Measurements from ENCODE around the gene KLC3. TPM values are rescaled to one million over a fixed set of nuclear protein-coding genes. Genes with fewer than 3 reads are reported as not detected.

The KLC3 gene
- total and polyA plus RNA-seq, 11 donors = 0.12 to 0.69 (median 0.32) TPM; not detected in 6

GRCh38 chr19:45356760-45357444 is 16.4 kb downstream of the KLC3 start:
- ATAC-seq = no peak
- no peak for TF ChIP-seq CTCF (IDR thresholded peaks at IDR 0.05)
- TF ChIP-seq POLR2A (IDR thresholded peaks at IDR 0.05) = no peak
- intact Hi-C loops (cut with DNase I) = no loop called here

DNA sequence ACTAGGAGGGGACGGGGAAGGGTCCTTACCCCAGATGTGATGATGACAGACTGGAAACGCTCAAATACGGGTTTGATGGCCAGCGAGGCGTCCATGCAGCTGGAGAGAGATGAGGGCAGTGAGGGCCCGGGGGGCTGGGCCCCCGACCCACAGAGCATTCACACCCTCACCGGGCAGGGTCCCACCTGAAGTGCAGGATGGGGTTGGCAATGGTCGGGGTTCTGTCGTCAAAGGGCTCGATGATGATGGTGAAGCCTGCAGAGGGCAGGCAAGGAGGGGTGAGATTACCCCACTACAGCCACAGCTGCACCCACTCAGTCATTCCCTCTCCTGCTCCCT is 16.9 kb downstream of the KLC3 start:
- Histone ChIP-seq H3K27me3 (no peaks in the 10 kb centered on the region), H3K9me3 (no peaks in the 10 kb centered on the region), H3K4me1 (no peaks in the 10 kb centered on the region), H3K4me3 (no peak overlapping the region), H3K36me3 (peaks cover 0 to 64% (median 25%) of the 10 kb centered on the region in 9 donors), H3K27ac (no peak overlapping the region)
- TF ChIP-seq POLR2A (IDR thresholded peaks at IDR 0.05) (no peak), CTCF (IDR thresholded peaks at IDR 0.05) (no peak)
- no peak for ATAC-seq
- no peak for DNase-seq
- WGBS, 4 donors = 88 to 96% (median 94%) methylated on average over 11 of the region's 11 CpGs
- intact Hi-C loops (cut with DNase I) = no loop called here

More at GRCh38 chr19:45356760-45357444, 16.4 kb downstream of the KLC3 start:
- Histone ChIP-seq H3K36me3 (peaks cover 0 to 66% (median 30%) of the 10 kb centered on the region in 9 donors), H3K9me3 (no peaks in the 10 kb centered on the region), H3K27ac (no peak overlapping the region), H3K27me3 (no peaks in the 10 kb centered on the region), H3K4me1 (no peaks in the 10 kb centered on the region), H3K4me3 (no peak overlapping the region)
- DNase-seq = no peak
- 91 to 94% (median 92%) methylated on average over 13 to 20 of the region's 20 CpGs for WGBS, 4 donors

DNA sequence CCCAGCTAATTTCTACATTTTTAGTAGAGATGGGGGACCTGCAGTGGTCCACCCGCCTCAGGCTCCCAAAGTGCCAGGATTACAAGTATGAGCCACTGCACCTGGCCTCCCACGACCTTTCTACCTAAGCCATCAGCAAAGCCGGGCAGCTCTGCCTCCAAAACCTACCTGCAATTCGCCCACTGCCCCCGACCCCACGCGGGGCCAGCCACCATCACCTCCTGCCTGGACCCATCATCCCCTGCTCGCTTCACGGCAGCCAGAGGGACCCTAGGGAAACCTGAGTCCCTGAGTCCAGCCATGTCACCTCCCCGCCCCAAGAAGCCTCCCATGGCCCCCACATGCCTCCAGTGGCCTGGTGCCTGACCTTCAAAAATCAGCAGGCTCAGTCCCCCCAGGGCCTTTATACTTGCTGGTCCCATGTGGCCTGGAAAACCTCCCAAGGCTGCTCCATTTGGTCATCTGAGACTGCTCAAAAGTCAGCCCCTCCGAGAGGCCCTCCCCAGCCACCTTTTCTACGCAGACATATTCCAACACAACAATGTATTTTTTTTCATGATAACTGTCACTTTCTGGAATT is 17.8 kb downstream of the KLC3 start:
- DNase-seq (no peak), ATAC-seq (no peak)
- intact Hi-C loops (cut with DNase I) = no loop called here
- Histone ChIP-seq H3K4me3 (no peak overlapping the region), H3K9me3 (no peaks in the 10 kb centered on the region), H3K27me3 (no peaks in the 10 kb centered on the region), H3K4me1 (no peaks in the 10 kb centered on the region), H3K27ac (no peak overlapping the region), H3K36me3 (peaks cover 0 to 56% (median 20%) of the 10 kb centered on the region in 9 donors)
- WGBS, 4 donors = 92 to 93% (median 93%) methylated on average over 12 of the region's 12 CpGs
- TF ChIP-seq POLR2A (IDR thresholded peaks at IDR 0.05) = no peak
- no peak for TF ChIP-seq CTCF (IDR thresholded peaks at IDR 0.05)

- ATAC-seq (no peak), DNase-seq (no peak)
- intact Hi-C loops (cut with DNase I) = no loop called here
Measured at GRCh38 chr19:45361608-45362007, 21.1 kb downstream of the KLC3 start.

More at GRCh38 chr19:45361608-45362007, 21.1 kb downstream of the KLC3 start:
- no peak overlapping the region for H3K4me3 ChIP-seq
- no peaks in the 10 kb centered on the region for H3K4me1 ChIP-seq
- H3K9me3 ChIP-seq = no peaks in the 10 kb centered on the region
- H3K27me3 ChIP-seq = no peaks in the 10 kb centered on the region
- 90 to 94% (median 94%) methylated on average over 14 of the region's 14 CpGs for WGBS, 4 donors
- H3K36me3 ChIP-seq = peaks cover 0 to 41% (median 19%) of the 10 kb centered on the region in 9 donors
- TF ChIP-seq POLR2A (IDR thresholded peaks at IDR 0.05) (no peak), CTCF (IDR thresholded peaks at IDR 0.05) (no peak)
- H3K27ac ChIP-seq = no peak overlapping the region
